Gastrocnemius medialis (tissue), 4 donors: Measurements from ENCODE around the gene P2RY2.

Experiments used
- CTCF ChIP-seq, 5 experiments: fragments of 450-650 bp in 3 of 5; fragments of 200-600 bp in 2 of 5; sonication (generic) in 2 of 5; IDR thresholded peaks in 4 of 5; conservative IDR thresholded peaks in 1 of 5; 1 replicate in 4 of 5; 2 replicates in 1 of 5; pipeline ENCODE4 v1.5.1; 2016 to 2019; ENCODE audit warnings: antibody characterized with exemption in 5 of 5, mild to moderate bottlenecking in 3 of 5, moderate library complexity in 3 of 5
- POLR2A ChIP-seq, 2 donors: fragments of 450-650 bp; IDR thresholded peaks; one replicate each; pipeline ENCODE4 v1.6.1; 2017; ENCODE audit warnings: antibody characterized with exemption in 2 of 2, mild to moderate bottlenecking in 2 of 2, moderate library complexity in 2 of 2

GRCh38 chr11:73243093-73243485, 25.0 kb downstream of the P2RY2 start:
- no peak for TF ChIP-seq CTCF (IDR thresholded peaks at IDR 0.05 in 4 of 5, conservative IDR thresholded peaks at IDR 0.05 in 1 of 5)
- TF ChIP-seq POLR2A (IDR thresholded peaks at IDR 0.05), result no peak
